IPS-NIHi7 (cell line): Measurements from ENCODE around the gene LY6G5B.

Experiments
- DNase-seq: peaks from one replicate; pipeline ENCODE4 v3.0.0; 2012; ENCODE audit warnings: mixed read lengths; ENCODE audit errors: extremely low spot score

LY6G5B gene

GRCh38 chr6:31662124-31662723, 7.6 kb upstream of the LY6G5B start:
- no peak for DNase-seq

- DNase-seq = no peak
These were observed 6.4 kb upstream of the LY6G5B start for GRCh38 chr6:31663126-31663960.

- DNase-seq = no peak
These were observed 5.6 kb upstream of the LY6G5B start for GRCh38 chr6:31663961-31664789.

GRCh38 chr6:31664790-31665500, 4.8 kb upstream of the LY6G5B start, which contains the start of gene GPANK1:
Gene GPANK1, minus strand, starts transcription at chr6:31664997. Its CDS starts 519 bp downstream, at chr6:31664478.
- peak; percentile 46 for DNase-seq

- peak; percentile 96 for DNase-seq
These were observed 4.1 kb upstream of the LY6G5B start, which contains the start of gene CSNK2B for GRCh38 chr6:31665501-31666336. Gene CSNK2B, plus strand, starts transcription at chr6:31666080. Its CDS starts 752 bp downstream, at chr6:31666832.

GRCh38 chr6:31666337-31666965, 3.3 kb upstream of the LY6G5B start:
- no peak for DNase-seq

- DNase-seq = no peak
These were observed 6.6 kb downstream of the LY6G5B start for GRCh38 chr6:31676322-31676903.

GRCh38 chr6:31676904-31677303, 7.1 kb downstream of the LY6G5B start:
- DNase-seq = no peak

GRCh38 chr6:31677955-31678354, 8.2 kb downstream of the LY6G5B start:
- no peak for DNase-seq

- DNase-seq = peak; percentile 78
These were observed 10.7 kb downstream of the LY6G5B start, which contains the start of gene LY6G5C for GRCh38 chr6:31680226-31681134. Gene LY6G5C, minus strand, starts transcription at chr6:31681067. Its CDS starts 694 bp downstream, at chr6:31680373.

- peak; percentile 60 for DNase-seq
These were observed 11.4 kb downstream of the LY6G5B start for GRCh38 chr6:31681135-31681671.

- no peak for DNase-seq
These were observed 13.8 kb downstream of the LY6G5B start for GRCh38 chr6:31683591-31683990.

GRCh38 chr6:31686483-31686882, 16.7 kb downstream of the LY6G5B start:
- no peak for DNase-seq

GRCh38 chr6:31687321-31687720, 17.5 kb downstream of the LY6G5B start:
- DNase-seq = no peak

GRCh38 chr6:31687860-31688693, 18.3 kb downstream of the LY6G5B start:
- no peak for DNase-seq

GRCh38 chr6:31689249-31690110, 19.7 kb downstream of the LY6G5B start:
- DNase-seq = peak; percentile 64
